T-helper 1 cell treated with Interleukin-12 subunit alpha and Interleukin-12 subunit beta and Interleukin-4 antibody, amounts not matched to agents 30 μg/mL and 1 μg/mL, for 36 hours (primary cell): Measurements from ENCODE around the gene IP6K3.

Experiments used
- H3K27ac Mint-ChIP-seq: one replicate; pipeline ENCODE4 v1.8.0; 2021; ENCODE audit warnings: mild to moderate bottlenecking, mixed read lengths
- H3K27me3 Mint-ChIP-seq: one replicate; pipeline ENCODE4 v1.8.0; 2021; ENCODE audit warnings: low read depth, mixed read lengths
- H3K36me3 Mint-ChIP-seq: one replicate; pipeline ENCODE4 v1.8.0; 2021; ENCODE audit warnings: low read depth, mixed read lengths
- H3K4me1 Mint-ChIP-seq: one replicate; pipeline ENCODE4 v1.8.0; 2021; ENCODE audit warnings: low read depth, mixed read lengths
- H3K4me3 Mint-ChIP-seq: one replicate; pipeline ENCODE4 v1.8.0; 2021; ENCODE audit warnings: mild to moderate bottlenecking, moderate library complexity, mixed read lengths
- H3K9me3 Mint-ChIP-seq: one replicate; pipeline ENCODE4 v1.8.0; 2021; ENCODE audit warnings: mixed read lengths

IP6K3 gene, protein sequence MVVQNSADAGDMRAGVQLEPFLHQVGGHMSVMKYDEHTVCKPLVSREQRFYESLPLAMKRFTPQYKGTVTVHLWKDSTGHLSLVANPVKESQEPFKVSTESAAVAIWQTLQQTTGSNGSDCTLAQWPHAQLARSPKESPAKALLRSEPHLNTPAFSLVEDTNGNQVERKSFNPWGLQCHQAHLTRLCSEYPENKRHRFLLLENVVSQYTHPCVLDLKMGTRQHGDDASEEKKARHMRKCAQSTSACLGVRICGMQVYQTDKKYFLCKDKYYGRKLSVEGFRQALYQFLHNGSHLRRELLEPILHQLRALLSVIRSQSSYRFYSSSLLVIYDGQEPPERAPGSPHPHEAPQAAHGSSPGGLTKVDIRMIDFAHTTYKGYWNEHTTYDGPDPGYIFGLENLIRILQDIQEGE

GRCh38 chr6:33746651-33747100 is at the start of gene IP6K3:
TSS of gene IP6K3 (minus strand) at chr6:33746905. CDS start at chr6:33735476, 11,429 bp downstream.
- H3K4me3 Mint-ChIP-seq = no peak within 1 kb of the TSS
- no peaks in the 10 kb centered on the region for H3K36me3 Mint-ChIP-seq
- H3K4me1 Mint-ChIP-seq = no peaks in the 10 kb centered on the region
- H3K27me3 Mint-ChIP-seq = peaks cover 14% of the 10 kb centered on the region
- no peaks in the 10 kb centered on the region for H3K9me3 Mint-ChIP-seq
- H3K27ac Mint-ChIP-seq = no peak within 1 kb of the TSS

GRCh38 chr6:33794910-33795623 is 48.4 kb upstream of the IP6K3 start:
- Mint-ChIP-seq H3K4me3 (no peak overlapping the region), H3K4me1 (peaks cover 6% of the 10 kb centered on the region), H3K27ac (no peak overlapping the region), H3K36me3 (no peaks in the 10 kb centered on the region), H3K27me3 (peaks cover 36% of the 10 kb centered on the region), H3K9me3 (no peaks in the 10 kb centered on the region)

DNA sequence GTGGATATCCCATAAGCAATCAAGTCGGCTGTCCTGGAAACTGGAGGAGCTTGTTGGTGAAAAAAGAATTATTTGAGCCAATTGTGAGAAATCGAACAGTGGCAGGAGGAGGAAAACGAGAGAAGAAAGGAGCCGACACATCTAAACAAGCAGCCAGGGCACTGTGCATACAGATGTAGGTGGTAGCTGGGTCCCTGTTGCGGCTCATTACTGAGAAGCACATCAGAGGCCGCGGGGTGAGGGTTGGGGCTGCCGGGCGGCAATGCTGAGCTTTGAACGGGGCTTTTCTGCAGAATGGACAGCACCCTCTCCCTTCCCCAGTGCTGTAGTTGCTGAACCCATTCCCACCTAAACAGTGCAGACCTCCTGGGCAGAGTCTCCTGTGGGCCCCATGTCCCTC is 46.3 kb upstream of the IP6K3 start:
- Mint-ChIP-seq H3K4me3 (no peak overlapping the region), H3K27me3 (peaks cover 25% of the 10 kb centered on the region), H3K4me1 (peaks cover 12% of the 10 kb centered on the region), H3K9me3 (no peaks in the 10 kb centered on the region), H3K36me3 (peaks cover 4% of the 10 kb centered on the region), H3K27ac (no peak overlapping the region)

GRCh38 chr6:33791620-33792019 is 44.9 kb upstream of the IP6K3 start:
- Mint-ChIP-seq H3K27me3 (peaks cover 19% of the 10 kb centered on the region), H3K36me3 (peaks cover 8% of the 10 kb centered on the region), H3K4me1 (peaks cover 22% of the 10 kb centered on the region), H3K9me3 (no peaks in the 10 kb centered on the region), H3K4me3 (no peak overlapping the region), H3K27ac (no peak overlapping the region)

DNA sequence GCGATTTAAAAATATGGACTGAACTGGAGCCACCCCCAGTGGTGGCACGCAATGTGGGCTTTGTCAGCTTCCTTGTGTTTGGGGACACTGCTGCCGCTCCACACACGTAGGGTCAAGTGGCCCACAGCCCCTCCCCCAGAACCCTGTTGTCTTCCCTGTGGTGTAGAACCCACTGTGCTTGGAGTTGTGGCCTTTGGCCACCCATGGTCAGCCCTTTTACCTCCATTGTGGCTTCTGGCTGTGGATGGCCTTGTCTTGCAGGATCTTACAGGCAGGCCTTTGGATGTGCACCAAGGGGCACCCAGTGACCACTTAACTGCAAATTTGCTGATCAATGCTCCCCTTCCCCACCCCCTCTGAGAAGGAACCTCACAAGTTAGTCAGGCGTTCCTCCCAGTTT is 44.2 kb upstream of the IP6K3 start:
- H3K27me3 Mint-ChIP-seq = peaks cover 19% of the 10 kb centered on the region
- H3K9me3 Mint-ChIP-seq = no peaks in the 10 kb centered on the region
- H3K4me3 Mint-ChIP-seq = no peak overlapping the region
- H3K4me1 Mint-ChIP-seq = peaks cover 30% of the 10 kb centered on the region
- H3K27ac Mint-ChIP-seq = no peak overlapping the region
- peaks cover 12% of the 10 kb centered on the region for H3K36me3 Mint-ChIP-seq

- H3K27ac Mint-ChIP-seq = no peak overlapping the region
- H3K4me3 Mint-ChIP-seq = peak overlapping the region; percentile 30
- no peaks in the 10 kb centered on the region for H3K9me3 Mint-ChIP-seq
- peaks cover 12% of the 10 kb centered on the region for H3K36me3 Mint-ChIP-seq
- H3K27me3 Mint-ChIP-seq = peaks cover 19% of the 10 kb centered on the region
- peaks cover 35% of the 10 kb centered on the region for H3K4me1 Mint-ChIP-seq
Observed at GRCh38 chr6:33790379-33790778, 43.7 kb upstream of the IP6K3 start.

- H3K36me3 Mint-ChIP-seq = peaks cover 16% of the 10 kb centered on the region
- H3K9me3 Mint-ChIP-seq = no peaks in the 10 kb centered on the region
- peaks cover 12% of the 10 kb centered on the region for H3K27me3 Mint-ChIP-seq
- H3K4me3 Mint-ChIP-seq = peak overlapping the region; percentile 81
- peak overlapping the region; percentile 78 for H3K27ac Mint-ChIP-seq
- peaks cover 39% of the 10 kb centered on the region for H3K4me1 Mint-ChIP-seq
Observed at GRCh38 chr6:33789550-33789895, 42.8 kb upstream of the IP6K3 start.

GRCh38 chr6:33788694-33789549 is 42.2 kb upstream of the IP6K3 start, which contains the start of gene LEMD2:
TSS of gene LEMD2 (minus strand) at chr6:33789130. CDS start at chr6:33789116, 14 bp downstream.
- no peaks in the 10 kb centered on the region for H3K9me3 Mint-ChIP-seq

GRCh38 chr6:33787954-33788693 is 41.4 kb upstream of the IP6K3 start:
- peak overlapping the region; percentile 97 for H3K4me3 Mint-ChIP-seq
- H3K27me3 Mint-ChIP-seq = peaks cover 7% of the 10 kb centered on the region
- no peaks in the 10 kb centered on the region for H3K9me3 Mint-ChIP-seq
- peaks cover 28% of the 10 kb centered on the region for H3K36me3 Mint-ChIP-seq
- H3K27ac Mint-ChIP-seq = peak overlapping the region; percentile 97
- H3K4me1 Mint-ChIP-seq = peaks cover 39% of the 10 kb centered on the region

More at GRCh38 chr6:33788694-33789549, 42.2 kb upstream of the IP6K3 start, which contains the start of gene LEMD2:
- Mint-ChIP-seq H3K4me3 (peak within 1 kb of the TSS; percentile 97), H3K27me3 (peaks cover 12% of the 10 kb centered on the region), H3K27ac (peak within 1 kb of the TSS; percentile 97), H3K4me1 (peaks cover 39% of the 10 kb centered on the region), H3K36me3 (peaks cover 20% of the 10 kb centered on the region)

- Mint-ChIP-seq H3K27me3 (peaks cover 2% of the 10 kb centered on the region), H3K4me3 (peak overlapping the region; percentile 97), H3K9me3 (no peaks in the 10 kb centered on the region), H3K36me3 (peaks cover 34% of the 10 kb centered on the region), H3K4me1 (peaks cover 40% of the 10 kb centered on the region), H3K27ac (peak overlapping the region; percentile 97)
Observed at GRCh38 chr6:33787346-33787953, 40.7 kb upstream of the IP6K3 start.

GRCh38 chr6:33786736-33787135 is 40.0 kb upstream of the IP6K3 start:
- Mint-ChIP-seq H3K27ac (no peak overlapping the region), H3K9me3 (no peaks in the 10 kb centered on the region), H3K27me3 (no peaks in the 10 kb centered on the region), H3K4me3 (peak overlapping the region; percentile 97), H3K36me3 (peaks cover 39% of the 10 kb centered on the region), H3K4me1 (peaks cover 43% of the 10 kb centered on the region)

- H3K36me3 Mint-ChIP-seq = peaks cover 44% of the 10 kb centered on the region
- no peaks in the 10 kb centered on the region for H3K27me3 Mint-ChIP-seq
- H3K27ac Mint-ChIP-seq = no peak overlapping the region
- H3K4me1 Mint-ChIP-seq = peaks cover 43% of the 10 kb centered on the region
- peak overlapping the region; percentile 97 for H3K4me3 Mint-ChIP-seq
- H3K9me3 Mint-ChIP-seq = no peaks in the 10 kb centered on the region
Observed at GRCh38 chr6:33785778-33786177, 39.1 kb upstream of the IP6K3 start.

DNA sequence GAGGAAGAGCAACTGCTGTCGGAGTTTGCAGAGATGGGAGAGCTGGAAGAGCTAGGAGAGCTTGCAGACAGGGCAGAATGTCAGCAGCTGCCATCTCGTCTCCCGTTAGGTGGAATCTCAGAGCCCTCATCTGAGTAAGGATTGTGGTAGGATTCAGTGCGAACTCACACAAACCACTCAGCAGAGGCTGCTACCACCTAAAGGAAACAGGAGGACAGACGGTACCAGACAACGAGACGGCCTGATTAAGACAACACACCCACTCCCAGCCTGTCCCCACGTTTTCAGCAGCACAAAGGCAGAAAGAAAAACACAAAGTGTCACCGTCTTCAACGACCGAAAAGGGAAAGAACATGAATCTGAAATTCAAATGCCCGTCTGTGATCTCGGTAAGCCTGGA is 38.1 kb upstream of the IP6K3 start:
- Mint-ChIP-seq H3K36me3 (peaks cover 51% of the 10 kb centered on the region), H3K9me3 (no peaks in the 10 kb centered on the region), H3K4me3 (peak overlapping the region; percentile 14), H3K4me1 (peaks cover 41% of the 10 kb centered on the region), H3K27me3 (no peaks in the 10 kb centered on the region), H3K27ac (no peak overlapping the region)
